ENCODE results near the gene ARSK. TPM values are rescaled to one million over a fixed set of nuclear protein-coding genes. Genes with fewer than 3 reads are reported as not detected.

Gene ARSK
- total and polyA plus RNA-seq, 10 of the 15 experiments (the other 5 are each of a cell fraction or from before 2014, with no cell fraction given): 1.6 to 9.5 (median 5.8) TPM

GRCh38 chr5:95554647-95555548 lies at the start of gene ARSK, which contains the start of gene SKIC3 (continued):
- TF ChIP-seq E2F8 (IDR thresholded peaks at IDR 0.05; ENCODE audit: low read depth, partially characterized antibody) (peak; percentile 70), DPF2 (IDR thresholded peaks at IDR 0.05) (peak; percentile 42; the same call in 1 of the 2 replicates), IKZF2 (IDR thresholded peaks at IDR 0.05) (peak in 1 of 2 experiments; percentile 32), ASH2L (IDR thresholded peaks at IDR 0.05; ENCODE audit: borderline replicate concordance, low read depth) (0 out of 2 replicates have a peak, but pooled peaks have one; percentile 53), TAF1 (IDR thresholded peaks at IDR 0.05; ENCODE audit: borderline replicate concordance, low read depth, low read length) (0 out of 2 replicates have a peak, but pooled peaks have one; percentile 7), POU2F2 (IDR thresholded peaks at IDR 0.05; ENCODE audit: borderline replicate concordance, low read depth, low read length) (peak; percentile 24; the same call in 2 of the 3 replicates), PBX3 (IDR thresholded peaks at IDR 0.05; ENCODE audit: insufficient replicate concordance, low read depth, low read length) (peak; percentile 86), MEF2B (IDR thresholded peaks at IDR 0.05; ENCODE audit: partially characterized antibody, poor library complexity, severe bottlenecking) (peak; percentile 26), SIN3A (IDR thresholded peaks at IDR 0.05; ENCODE audit: low read depth, low read length) (peak; percentile 60), ZNF687 (IDR thresholded peaks at IDR 0.05) (no peak), CBFB (IDR thresholded peaks at IDR 0.05; ENCODE audit: low read depth) (peak; percentile 46; the same call in 1 of the 2 replicates), RCOR1 (conservative IDR thresholded peaks at IDR 0.05; ENCODE audit: low read depth, low read length) (0 out of 2 replicates have a peak, but pooled peaks have one; percentile 56), ZNF622 (IDR thresholded peaks at IDR 0.05) (no peak), GATAD2B (conservative IDR thresholded peaks at IDR 0.05; ENCODE audit: low read depth) (peak; percentile 49; the same call in 1 of the 2 replicates), RELA (IDR thresholded peaks at IDR 0.05; ENCODE audit: borderline replicate concordance, partially characterized antibody) (peak; percentile 7), NRF1 (conservative IDR thresholded peaks at IDR 0.05; ENCODE audit: low read depth, low read length) (peak; percentile 98), ATF7 (IDR thresholded peaks at IDR 0.05; ENCODE audit: low read depth) (peak; percentile 40), CBX5 (IDR thresholded peaks at IDR 0.05; ENCODE audit: low read depth) (peak; percentile 65; the same call in 1 of the 2 replicates), NR2C2 (IDR thresholded peaks at IDR 0.05; ENCODE audit: borderline replicate concordance, control insufficient read depth, insufficient read length, low read depth) (peak; percentile 78), JUND (IDR thresholded peaks at IDR 0.05; ENCODE audit: low read depth, low read length) (no peak), CREM (IDR thresholded peaks at IDR 0.05; ENCODE audit: low read depth) (peak; percentile 40; the same call in 1 of the 2 replicates), NR2F1 (conservative IDR thresholded peaks at IDR 0.05) (no peak; the same call in 1 of the 2 replicates)

Data from GM12878 (cell line).